Thoracic aorta (tissue), 2 donors: ENCODE measurements around the gene ZNF687. TPM values are rescaled to one million over a fixed set of nuclear protein-coding genes. Genes with fewer than 3 reads are reported as not detected.
A peak's percentile ranks its signal among the peaks of the same experiment; 100 is the strongest.

Experiments used
- ATAC-seq: fragments of 150-250 bp; one replicate; pipeline ENCODE4 v1.8.0; 2017; ENCODE audit warnings: low read depth; ENCODE audit not compliant: insufficient number of reproducible peaks, low FRiP score
- DNase-seq: peaks from one replicate; pipeline ENCODE4 v3.0.0-alpha.2; 2020; ENCODE audit warnings: low spot score
- H3K27ac ChIP-seq, 2 donors: fragments of 200-600 bp; sonication (generic); 1 replicate in 1 of 2; 2 replicates in 1 of 2; pipeline ENCODE4 v1.5.1; 2016; ENCODE audit warnings: mild to moderate bottlenecking in 2 of 2, moderate library complexity in 2 of 2
- H3K27me3 ChIP-seq: fragments of 200-600 bp; sonication (generic); replicated peaks from 2 replicates; pipeline ENCODE4 v1.6.0; 2016; ENCODE audit warnings: mild to moderate bottlenecking; ENCODE audit not compliant: insufficient read depth
- H3K36me3 ChIP-seq: fragments of 200-600 bp; sonication (generic); one replicate; pipeline ENCODE4 v1.5.1; 2016
- H3K4me1 ChIP-seq, 2 donors: fragments of 200-600 bp; sonication (generic); 1 replicate in 1 of 2; 2 replicates in 1 of 2; pipeline versions ENCODE4 v1.5.1 to v1.6.0; 2016; ENCODE audit warnings: low read depth in 2 of 2, mild to moderate bottlenecking in 1 of 2; ENCODE audit not compliant: control insufficient read depth in 1 of 2
- H3K4me3 ChIP-seq: fragments of 200-600 bp; sonication (generic); 2 replicates; pipeline ENCODE4 v1.5.1; 2016; ENCODE audit warnings: mild to moderate bottlenecking
- H3K9me3 ChIP-seq: fragments of 200-600 bp; sonication (generic); 2 replicates; pipeline ENCODE4 v1.5.1; 2016
- total RNA-seq, 2 donors: library from RNA; depleted of rRNA; stranded (reverse); fragments of >200 nt; gene quantifications; one replicate each; pipeline versions ENCODE4 v1.1.0 to v1.2.3, GENCODE V29; 2016
- TF ChIP-seq, protein P1 (sequence below): fragments of 200-600 bp; sonication (generic); IDR thresholded peaks from one replicate; pipeline ENCODE4 v1.5.1; 2019; ENCODE audit warnings: antibody characterized with exemption

The ZNF687 gene
- total RNA-seq, 2 donors from 2014 or later, result 22.7 to 32.2 TPM

DNA sequence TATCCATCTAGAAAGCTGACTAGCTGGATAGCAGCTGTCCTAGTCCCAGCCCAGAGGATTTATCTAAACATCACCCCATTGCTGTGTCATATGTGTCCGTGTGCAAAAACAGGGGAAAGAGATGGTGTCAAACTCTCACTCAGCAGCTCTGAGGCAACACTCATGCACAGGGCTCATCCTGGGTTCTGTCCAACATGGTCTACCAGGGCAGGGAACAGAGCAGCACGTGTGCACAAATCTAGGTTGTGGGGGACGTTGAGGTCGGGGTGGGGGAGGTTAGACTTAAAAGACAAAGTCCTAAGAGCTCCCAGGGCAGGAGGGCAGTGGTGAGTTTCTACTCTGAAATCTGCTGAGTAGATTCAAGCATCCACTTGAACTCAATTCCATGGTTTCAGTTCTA lies 28.9 kb downstream of the ZNF687 start:
- Histone ChIP-seq H3K27me3 (no peaks in the 10 kb centered on the region), H3K9me3 (no peaks in the 10 kb centered on the region), H3K4me3 (no peak overlapping the region), H3K4me1 (peaks cover 23 to 46% of the 10 kb centered on the region in 2 donors), H3K27ac (peak overlapping the region; percentile 51 to 69), H3K36me3 (peaks cover 48% of the 10 kb centered on the region)
- ATAC-seq, result no peak
- TF ChIP-seq, protein P1, sequence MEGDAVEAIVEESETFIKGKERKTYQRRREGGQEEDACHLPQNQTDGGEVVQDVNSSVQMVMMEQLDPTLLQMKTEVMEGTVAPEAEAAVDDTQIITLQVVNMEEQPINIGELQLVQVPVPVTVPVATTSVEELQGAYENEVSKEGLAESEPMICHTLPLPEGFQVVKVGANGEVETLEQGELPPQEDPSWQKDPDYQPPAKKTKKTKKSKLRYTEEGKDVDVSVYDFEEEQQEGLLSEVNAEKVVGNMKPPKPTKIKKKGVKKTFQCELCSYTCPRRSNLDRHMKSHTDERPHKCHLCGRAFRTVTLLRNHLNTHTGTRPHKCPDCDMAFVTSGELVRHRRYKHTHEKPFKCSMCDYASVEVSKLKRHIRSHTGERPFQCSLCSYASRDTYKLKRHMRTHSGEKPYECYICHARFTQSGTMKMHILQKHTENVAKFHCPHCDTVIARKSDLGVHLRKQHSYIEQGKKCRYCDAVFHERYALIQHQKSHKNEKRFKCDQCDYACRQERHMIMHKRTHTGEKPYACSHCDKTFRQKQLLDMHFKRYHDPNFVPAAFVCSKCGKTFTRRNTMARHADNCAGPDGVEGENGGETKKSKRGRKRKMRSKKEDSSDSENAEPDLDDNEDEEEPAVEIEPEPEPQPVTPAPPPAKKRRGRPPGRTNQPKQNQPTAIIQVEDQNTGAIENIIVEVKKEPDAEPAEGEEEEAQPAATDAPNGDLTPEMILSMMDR, result no peak
- DNase-seq, result no peak

DNA sequence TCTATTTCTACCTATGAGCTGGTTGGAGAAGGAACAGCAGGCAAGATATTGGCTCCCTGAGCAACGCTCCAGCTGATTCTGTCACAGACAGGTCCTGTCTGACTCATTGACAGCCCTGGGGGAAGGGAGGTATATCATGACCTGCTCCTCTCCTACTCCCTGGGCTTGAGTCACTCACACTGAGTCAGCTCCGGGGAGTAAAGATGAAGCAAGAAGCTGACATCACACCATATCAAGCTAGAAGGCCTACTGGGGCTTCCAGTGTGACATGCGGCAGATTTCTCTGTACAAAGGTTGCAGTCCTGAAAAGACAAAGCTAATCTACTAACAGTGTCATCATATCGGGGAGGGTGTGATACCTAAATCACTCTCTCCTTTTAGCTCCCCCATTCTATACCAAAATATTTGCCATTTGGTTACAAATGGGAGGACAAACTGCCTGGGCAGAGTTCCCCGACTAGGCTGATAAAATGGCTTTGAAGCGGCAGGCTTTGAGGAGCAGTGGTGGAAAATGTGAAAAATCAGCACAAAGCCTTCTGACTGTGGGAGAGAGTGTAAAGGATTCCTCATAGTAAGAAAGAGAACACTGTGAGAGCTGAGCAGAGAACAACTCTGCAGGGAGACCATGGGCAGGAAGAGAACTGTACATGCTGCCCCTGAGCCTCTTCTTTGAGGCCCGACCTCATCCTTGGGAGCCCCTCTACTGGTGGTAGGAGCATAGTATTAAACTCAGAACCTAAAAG lies 29.7 kb downstream of the ZNF687 start:
- ATAC-seq (peak; percentile 99), DNase-seq (peak; percentile 91)
- peaks cover 23 to 46% of the 10 kb centered on the region in 2 donors for H3K4me1 ChIP-seq
- no peaks in the 10 kb centered on the region for H3K27me3 ChIP-seq
- H3K4me3 ChIP-seq, result no peak overlapping the region
- TF ChIP-seq, protein P1, result no peak
- H3K27ac ChIP-seq, result peak overlapping the region; percentile 69 to 71
- no peaks in the 10 kb centered on the region for H3K9me3 ChIP-seq
- peaks cover 46% of the 10 kb centered on the region for H3K36me3 ChIP-seq

- Histone ChIP-seq H3K36me3 (peaks cover 39% of the 10 kb centered on the region), H3K4me1 (peaks cover 23 to 46% of the 10 kb centered on the region in 2 donors), H3K9me3 (no peaks in the 10 kb centered on the region), H3K27me3 (no peaks in the 10 kb centered on the region), H3K4me3 (no peak overlapping the region), H3K27ac (peak overlapping the region; percentile 69 to 71)
- ATAC-seq (no peak), DNase-seq (no peak)
- TF ChIP-seq, protein P1, result no peak
Measured at GRCh38 chr1:151312411-151312810, 30.3 kb downstream of the ZNF687 start.

GRCh38 chr1:151312826-151313225 lies 30.7 kb downstream of the ZNF687 start:
- DNase-seq (no peak), ATAC-seq (no peak)
- no peaks in the 10 kb centered on the region for H3K27me3 ChIP-seq
- TF ChIP-seq, protein P1, result no peak
- H3K27ac ChIP-seq, result peak overlapping the region; percentile 69 to 71
- no peak overlapping the region for H3K4me3 ChIP-seq
- no peaks in the 10 kb centered on the region for H3K9me3 ChIP-seq
- H3K36me3 ChIP-seq, result peaks cover 35% of the 10 kb centered on the region
- peaks cover 23 to 46% of the 10 kb centered on the region in 2 donors for H3K4me1 ChIP-seq

DNA sequence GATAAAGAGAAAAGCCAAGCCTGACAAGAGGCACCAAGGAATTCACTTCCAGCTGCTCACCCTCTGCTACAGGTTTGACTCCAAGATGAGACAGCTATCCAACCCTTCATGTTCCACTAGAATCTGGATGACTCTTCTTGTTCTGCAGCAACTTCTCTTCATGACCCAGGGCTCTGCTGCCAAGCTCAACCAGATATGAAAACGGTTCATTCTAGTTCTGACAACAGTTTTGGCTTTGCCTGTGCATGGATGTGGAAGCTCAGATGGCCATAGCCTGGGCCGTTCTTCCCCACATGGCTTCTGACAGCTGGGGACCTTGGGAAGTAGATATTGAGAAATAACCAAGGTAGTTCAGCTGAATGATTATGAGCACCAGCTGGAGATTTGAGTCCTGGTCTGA lies 31.4 kb downstream of the ZNF687 start:
- Histone ChIP-seq H3K36me3 (peaks cover 28% of the 10 kb centered on the region), H3K27ac (peak overlapping the region; percentile 21 to 71), H3K4me1 (peaks cover 23 to 46% of the 10 kb centered on the region in 2 donors), H3K27me3 (no peaks in the 10 kb centered on the region), H3K9me3 (no peaks in the 10 kb centered on the region), H3K4me3 (no peak overlapping the region)
- ATAC-seq (no peak), DNase-seq (no peak)
- TF ChIP-seq, protein P1, result no peak
